DND-41 (cell line): ENCODE data around the gene TIGD3.

Experiments used
- EZH2 ChIP-seq: IDR thresholded peaks from 3 replicates; pipeline ENCODE4 v1.6.1; 2012; ENCODE audit warnings: borderline replicate concordance, low read depth, mild to moderate bottlenecking, moderate library complexity, low read length, inconsistent platforms; ENCODE audit not compliant: severe bottlenecking
- TF ChIP-seq, protein P1 (sequence below): IDR thresholded peaks from 2 replicates; pipeline ENCODE4 v1.5.1; 2012; ENCODE audit warnings: borderline replicate concordance, low read length, moderate library complexity, mild to moderate bottlenecking; ENCODE audit not compliant: poor library complexity, severe bottlenecking; ENCODE audit errors: extremely low read depth

DNA sequence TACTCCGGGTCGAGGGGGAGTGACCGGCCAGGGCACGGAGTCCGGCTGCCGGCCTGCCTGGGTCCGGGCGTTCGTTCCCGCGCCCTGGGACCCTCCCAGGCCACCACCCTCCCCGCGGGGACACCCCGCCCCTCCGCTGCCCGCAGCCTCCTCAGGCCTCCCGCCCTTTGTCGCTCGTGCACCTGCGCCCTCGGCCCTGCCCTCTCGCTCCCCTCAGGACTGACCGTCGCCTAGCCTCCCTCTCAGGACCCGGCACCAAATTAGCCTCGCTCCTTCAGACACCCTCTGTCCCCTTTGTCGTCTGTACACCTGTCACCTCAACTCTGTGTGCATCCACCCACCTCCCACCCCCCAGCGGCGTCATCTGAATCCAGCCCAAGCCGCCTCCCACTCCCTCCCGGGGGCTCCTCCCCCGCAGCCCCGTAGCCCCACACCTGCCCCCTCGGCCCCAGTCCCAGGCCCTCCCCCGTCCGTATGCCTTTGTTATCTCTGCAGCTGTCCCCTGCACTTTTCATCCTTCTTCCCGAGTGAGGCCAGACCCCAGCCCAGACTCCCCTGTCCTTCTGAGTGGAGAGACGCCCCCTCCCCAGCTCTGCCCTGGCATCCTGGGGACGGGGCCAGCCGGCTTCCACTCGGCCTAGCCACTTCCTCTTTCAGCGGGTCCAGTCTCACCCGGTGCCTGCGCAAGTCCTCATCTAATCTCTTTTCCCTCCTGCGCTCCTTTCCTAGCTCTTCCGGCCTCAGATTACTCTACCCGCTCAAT, 643 bp downstream of the TIGD3 start:
- TF ChIP-seq, protein P1, sequence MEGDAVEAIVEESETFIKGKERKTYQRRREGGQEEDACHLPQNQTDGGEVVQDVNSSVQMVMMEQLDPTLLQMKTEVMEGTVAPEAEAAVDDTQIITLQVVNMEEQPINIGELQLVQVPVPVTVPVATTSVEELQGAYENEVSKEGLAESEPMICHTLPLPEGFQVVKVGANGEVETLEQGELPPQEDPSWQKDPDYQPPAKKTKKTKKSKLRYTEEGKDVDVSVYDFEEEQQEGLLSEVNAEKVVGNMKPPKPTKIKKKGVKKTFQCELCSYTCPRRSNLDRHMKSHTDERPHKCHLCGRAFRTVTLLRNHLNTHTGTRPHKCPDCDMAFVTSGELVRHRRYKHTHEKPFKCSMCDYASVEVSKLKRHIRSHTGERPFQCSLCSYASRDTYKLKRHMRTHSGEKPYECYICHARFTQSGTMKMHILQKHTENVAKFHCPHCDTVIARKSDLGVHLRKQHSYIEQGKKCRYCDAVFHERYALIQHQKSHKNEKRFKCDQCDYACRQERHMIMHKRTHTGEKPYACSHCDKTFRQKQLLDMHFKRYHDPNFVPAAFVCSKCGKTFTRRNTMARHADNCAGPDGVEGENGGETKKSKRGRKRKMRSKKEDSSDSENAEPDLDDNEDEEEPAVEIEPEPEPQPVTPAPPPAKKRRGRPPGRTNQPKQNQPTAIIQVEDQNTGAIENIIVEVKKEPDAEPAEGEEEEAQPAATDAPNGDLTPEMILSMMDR: no peak
- no peak for TF ChIP-seq EZH2
